ENCODE results near the gene SULT6B1. TPM values are rescaled to one million over a fixed set of nuclear protein-coding genes. Genes with fewer than 3 reads are reported as not detected.
"Not testable (repeated sequence)": the region's sequence is repeated elsewhere in the genome, so short reads cannot be mapped to it uniquely, and the experiment has no call there.

SULT6B1 gene
- total RNA-seq, 3 donors from 2014 or later: not detected

GRCh38 chr2:37201766-37202165 is 13.3 kb upstream of the SULT6B1 start:
- ATAC-seq (peak; percentile 23), DNase-seq (no peak)
- H3K9me3 ChIP-seq: no peaks in the 10 kb centered on the region
- intact Hi-C loops (cut with DNase I, micrococcal nuclease): no loop called here
- peaks cover 7% of the 10 kb centered on the region for H3K4me1 ChIP-seq (ENCODE audit: low read depth)
- H3K36me3 ChIP-seq (ENCODE audit: low read depth): no peaks in the 10 kb centered on the region
- H3K4me3 ChIP-seq: no peak overlapping the region
- no peak for TF ChIP-seq CTCF (IDR thresholded peaks at IDR 0.05)

GRCh38 chr2:37201208-37201607 is 12.7 kb upstream of the SULT6B1 start:
- ATAC-seq: no peak
- no peak overlapping the region for H3K4me3 ChIP-seq
- intact Hi-C loops (cut with DNase I, micrococcal nuclease): no loop called here
- H3K9me3 ChIP-seq: no peaks in the 10 kb centered on the region
- no peak for DNase-seq
- H3K36me3 ChIP-seq (ENCODE audit: low read depth): no peaks in the 10 kb centered on the region
- TF ChIP-seq CTCF (IDR thresholded peaks at IDR 0.05): no peak
- peaks cover 7% of the 10 kb centered on the region for H3K4me1 ChIP-seq (ENCODE audit: low read depth)

- no peak for ATAC-seq
- Histone ChIP-seq H3K36me3 (ENCODE audit: low read depth) (no peaks in the 10 kb centered on the region), H3K9me3 (no peaks in the 10 kb centered on the region), H3K4me1 (ENCODE audit: low read depth) (peaks cover 9% of the 10 kb centered on the region), H3K4me3 (no peak overlapping the region)
- TF ChIP-seq CTCF (IDR thresholded peaks at IDR 0.05): no peak
- intact Hi-C loops (cut with DNase I, micrococcal nuclease): no loop called here
- no peak for DNase-seq
These were observed 10.2 kb upstream of the SULT6B1 start for GRCh38 chr2:37198681-37199065.

- DNase-seq (peak; percentile 89 to 93 (median 91)), ATAC-seq (peak; percentile 96)
- intact Hi-C loops (cut with DNase I, micrococcal nuclease): no loop called here
- Histone ChIP-seq H3K36me3 (ENCODE audit: low read depth) (no peaks in the 10 kb centered on the region), H3K4me3 (peak within 1 kb of the TSS; percentile 62), H3K9me3 (no peaks in the 10 kb centered on the region), H3K4me1 (ENCODE audit: low read depth) (peaks cover 9% of the 10 kb centered on the region)
- no peak for TF ChIP-seq CTCF (IDR thresholded peaks at IDR 0.05)
These were observed 8.1 kb upstream of the SULT6B1 start, which contains the start of gene CEBPZOS for GRCh38 chr2:37196320-37197195. CEBPZOS (plus strand) TSS chr2:37196496; CDS start chr2:37199705, 3,209 bp downstream.

GRCh38 chr2:37195862-37196319 is 7.4 kb upstream of the SULT6B1 start:
- H3K4me3 ChIP-seq; intact Hi-C loops (cut with DNase I, micrococcal nuclease); H3K4me1 ChIP-seq (ENCODE audit: low read depth); H3K36me3 ChIP-seq (ENCODE audit: low read depth); ATAC-seq; H3K9me3 ChIP-seq; DNase-seq: not testable (repeated sequence)

GRCh38 chr2:37192551-37192950 is 4.1 kb upstream of the SULT6B1 start:
- no peak for TF ChIP-seq CTCF (IDR thresholded peaks at IDR 0.05)
- intact Hi-C loops (cut with DNase I, micrococcal nuclease): no loop called here
- no peak for ATAC-seq

More at GRCh38 chr2:37192551-37192950, 4.1 kb upstream of the SULT6B1 start:
- Histone ChIP-seq H3K4me3 (no peak overlapping the region), H3K9me3 (no peaks in the 10 kb centered on the region), H3K4me1 (ENCODE audit: low read depth) (peaks cover 7% of the 10 kb centered on the region), H3K36me3 (ENCODE audit: low read depth) (no peaks in the 10 kb centered on the region)
- no peak for DNase-seq
